Cardiac muscle cell (in vitro differentiated cells and primary cell): ENCODE data around the gene HOXA11. TPM values are rescaled to one million over a fixed set of nuclear protein-coding genes. Genes with fewer than 3 reads are reported as not detected.

Experiments used
- DNase-seq, 2 donors: peaks; one replicate each; pipeline versions ENCODE4 v3.0.0 to v3.0.0-alpha.2; 2010 to 2017; ENCODE audit warnings: low read depth in 1 of 2, low spot score in 1 of 2
- H3K27ac ChIP-seq: fragments of 200-600 bp; sonication (generic); 2 replicates; pipeline ENCODE4 v1.5.1; 2016
- H3K27me3 ChIP-seq: fragments of 200-600 bp; sonication (generic); 2 replicates; pipeline ENCODE4 v1.6.0; 2016; ENCODE audit warnings: control low read depth
- H3K36me3 ChIP-seq: fragments of 200-600 bp; sonication (generic); 2 replicates; pipeline ENCODE4 v1.5.1; 2016; ENCODE audit warnings: control low read depth
- H3K4me1 ChIP-seq: fragments of 200-600 bp; sonication (generic); 2 replicates; pipeline ENCODE4 v1.8.1; 2017; ENCODE audit warnings: low read depth, mild to moderate bottlenecking, mixed run types
- H3K4me3 ChIP-seq: fragments of 200-600 bp; sonication (generic); 2 replicates; pipeline ENCODE4 v1.5.1; 2016; ENCODE audit warnings: mild to moderate bottlenecking
- H3K9me3 ChIP-seq: fragments of 200-600 bp; sonication (generic); 2 replicates; pipeline ENCODE4 v1.5.1; 2017; ENCODE audit warnings: low read depth, mild to moderate bottlenecking, control low read depth
- CTCF ChIP-seq: IDR thresholded peaks from 2 replicates; pipeline ENCODE4 v1.5.1; 2012; ENCODE audit warnings: low read depth, mild to moderate bottlenecking, low read length
- polyA plus RNA-seq: library from polyadenylated mRNA; unstranded; fragments of >200 nt; fragmentation: Nextera tagmentation; extraction: Ambion mirVana; gene quantifications from 2 replicates; pipeline ENCODE4 v1.2.1, GENCODE V29; 2016
- total RNA-seq: library from RNA; depleted of rRNA; stranded (reverse); fragments of >200 nt; gene quantifications from 2 replicates; pipeline ENCODE4 v1.2.3, GENCODE V29; 2016

HOXA11 gene
- total and polyA plus RNA-seq, 2 experiments from 2014 or later: not detected

DNA sequence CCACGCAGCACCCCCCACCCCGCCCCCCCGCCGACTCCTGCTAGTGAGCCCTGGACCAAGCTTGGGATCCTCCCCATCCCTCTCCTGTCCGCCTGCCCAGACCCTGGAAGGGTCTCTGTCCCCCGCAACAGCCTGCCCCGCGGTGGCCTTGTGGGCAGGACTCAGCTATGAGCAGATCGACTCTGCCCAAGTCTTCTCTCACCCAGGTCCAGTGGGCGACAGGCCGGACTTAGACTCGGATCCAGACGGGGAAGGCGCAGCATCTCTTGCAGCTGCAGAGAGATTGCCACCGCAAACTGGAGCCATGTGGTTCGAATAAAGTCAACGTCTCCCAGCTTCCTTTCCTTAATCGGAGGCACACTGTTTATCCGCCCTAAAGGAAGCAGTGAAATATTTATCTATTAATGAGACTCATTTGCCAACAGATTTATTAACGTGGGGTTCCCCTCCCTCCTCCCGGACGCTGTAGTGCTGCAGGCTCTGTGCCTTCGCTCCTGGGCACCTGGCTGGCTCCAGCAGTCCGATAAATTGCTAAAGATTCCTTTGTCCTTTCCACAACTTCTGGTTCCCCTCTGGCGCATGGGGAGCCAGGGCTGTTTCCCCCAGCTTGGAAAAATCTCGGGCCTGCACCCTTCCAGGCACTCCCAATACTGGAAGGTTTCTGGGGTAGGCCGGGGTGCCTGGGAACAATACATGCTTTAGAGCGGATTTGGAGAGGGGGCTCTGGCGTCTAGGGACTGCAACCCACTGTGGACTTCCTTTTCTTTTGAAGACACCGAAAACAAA is 27.9 kb downstream of the HOXA11 start:
- H3K4me1 ChIP-seq: no peaks in the 10 kb centered on the region
- H3K4me3 ChIP-seq: no peak overlapping the region
- peaks cover 100% of the 10 kb centered on the region for H3K27me3 ChIP-seq
- no peak overlapping the region for H3K27ac ChIP-seq
- H3K9me3 ChIP-seq: no peaks in the 10 kb centered on the region
- no peak for TF ChIP-seq CTCF
- no peaks in the 10 kb centered on the region for H3K36me3 ChIP-seq
- no peak for DNase-seq

- Histone ChIP-seq H3K4me3 (no peak within 1 kb of the TSS), H3K36me3 (no peaks in the 10 kb centered on the region), H3K27me3 (peaks cover 100% of the 10 kb centered on the region), H3K9me3 (no peaks in the 10 kb centered on the region), H3K27ac (no peak within 1 kb of the TSS), H3K4me1 (no peaks in the 10 kb centered on the region)
- no peak for DNase-seq
- no peak for TF ChIP-seq CTCF
Measured at GRCh38 chr7:27156508-27156898, 28.5 kb downstream of the HOXA11 start, which contains the start of gene HOXA7. HOXA7 (minus strand) TSS chr7:27156675; CDS start chr7:27156545, 130 bp downstream.

- Histone ChIP-seq H3K36me3 (no peaks in the 10 kb centered on the region), H3K27me3 (peaks cover 100% of the 10 kb centered on the region), H3K4me3 (no peak overlapping the region), H3K27ac (no peak overlapping the region), H3K9me3 (no peaks in the 10 kb centered on the region), H3K4me1 (no peaks in the 10 kb centered on the region)
- no peak for DNase-seq
- no peak for TF ChIP-seq CTCF
Measured at GRCh38 chr7:27155816-27156507, 29.1 kb downstream of the HOXA11 start.

GRCh38 chr7:27154901-27155815 is 29.9 kb downstream of the HOXA11 start:
- Histone ChIP-seq H3K27ac (no peak overlapping the region), H3K36me3 (no peaks in the 10 kb centered on the region), H3K4me3 (no peak overlapping the region), H3K27me3 (peaks cover 100% of the 10 kb centered on the region), H3K9me3 (no peaks in the 10 kb centered on the region), H3K4me1 (no peaks in the 10 kb centered on the region)
- DNase-seq: no peak
- TF ChIP-seq CTCF: no peak

- Histone ChIP-seq H3K4me3 (no peak overlapping the region), H3K27me3 (peaks cover 100% of the 10 kb centered on the region), H3K9me3 (no peaks in the 10 kb centered on the region), H3K4me1 (no peaks in the 10 kb centered on the region), H3K27ac (no peak overlapping the region), H3K36me3 (no peaks in the 10 kb centered on the region)
- no peak for DNase-seq
- no peak for TF ChIP-seq CTCF
Measured at GRCh38 chr7:27154369-27154768, 30.7 kb downstream of the HOXA11 start.
